A673 (cell line): ENCODE measurements around the gene POLK. TPM values are rescaled to one million over a fixed set of nuclear protein-coding genes. Genes with fewer than 3 reads are reported as not detected.

Experiments used
- BruUV-seq: library from RNA; stranded (reverse); fragments of 400-500 nt; replicated peaks from 2 replicates; lab custom pipeline; 2021; lab: Mats Ljungman, UMichigan
- CTCF ChIA-PET: fragments of 300-600 bp; sonication (Branson Sonifier 250); formaldehyde crosslinking; loops from one replicate; lab custom pipeline; 2022; ENCODE audit warnings: antibody characterized with exemption; lab: Charles Lee
- POLR2A ChIA-PET: fragments of 300-600 bp; sonication (Branson Sonifier 250); formaldehyde crosslinking; loops from one replicate; lab custom pipeline; 2022; ENCODE audit warnings: antibody characterized with exemption; ENCODE audit not compliant: low non-redundant PET; lab: Charles Lee
- DNase-seq: peaks from one replicate; pipeline ENCODE4 v3.0.0-alpha.2; 2015; ENCODE audit warnings: low spot score
- H3K27ac ChIP-seq: fragments of 200-600 bp; sonication (generic); 2 replicates; pipeline ENCODE4 v1.5.1; 2016; ENCODE audit warnings: mixed run types, low read depth, mild to moderate bottlenecking, mixed read lengths, antibody characterized with exemption, low read length; ENCODE audit not compliant: poor library complexity, severe bottlenecking
- H3K27me3 ChIP-seq: fragments of 200-600 bp; sonication (generic); replicated peaks from 2 replicates; pipeline ENCODE4 v1.6.1; 2017; ENCODE audit warnings: mixed run types, low read depth, mild to moderate bottlenecking, mixed read lengths, antibody characterized with exemption, low read length; ENCODE audit not compliant: insufficient read depth, poor library complexity
- H3K36me3 ChIP-seq: fragments of 200-600 bp; sonication (generic); 2 replicates; pipeline ENCODE4 v1.6.1; 2016; ENCODE audit warnings: mixed run types, mild to moderate bottlenecking, mixed read lengths, antibody characterized with exemption, low read length; ENCODE audit not compliant: insufficient read depth, poor library complexity, severe bottlenecking
- H3K4me1 ChIP-seq: fragments of 200-600 bp; sonication (generic); 2 replicates; pipeline ENCODE4 v1.6.1; 2017; ENCODE audit warnings: mixed run types, mild to moderate bottlenecking, mixed read lengths, antibody characterized with exemption, low read length; ENCODE audit not compliant: insufficient read depth, poor library complexity, severe bottlenecking
- H3K4me3 ChIP-seq: fragments of 200-600 bp; sonication (generic); 2 replicates; pipeline ENCODE4 v1.5.1; 2016; ENCODE audit warnings: low read depth, mixed run types, mild to moderate bottlenecking, mixed read lengths, low read length; ENCODE audit not compliant: poor library complexity, severe bottlenecking
- H3K9me3 ChIP-seq: fragments of 200-600 bp; sonication (generic); 2 replicates; pipeline ENCODE4 v1.6.1; 2016; ENCODE audit warnings: mixed run types, low read depth, mild to moderate bottlenecking, mixed read lengths, antibody characterized with exemption, low read length; ENCODE audit not compliant: poor library complexity, severe bottlenecking
- EZH2 ChIP-seq: fragments of 200-600 bp; sonication (generic); IDR thresholded peaks from 2 replicates; pipeline ENCODE4 v1.6.1; 2017; ENCODE audit warnings: borderline replicate concordance, low read depth, mild to moderate bottlenecking, mixed read lengths, antibody characterized with exemption, low read length; ENCODE audit not compliant: poor library complexity, severe bottlenecking
- intact Hi-C: fragments of 100-400 bp; cut with micrococcal nuclease; formaldehyde crosslinking; loops from one replicate; pipeline ENCODE4 v1.10.0; 2022; ENCODE audit not compliant: unreplicated experiment
- total RNA-seq: library from RNA; stranded (reverse); gene quantifications from 2 replicates; pipeline ENCODE4 v1.2.3, GENCODE V29; 2021
- TF ChIP-seq, protein P1 (sequence below): fragments of 300-800, 200-600 bp; sonication (generic); conservative IDR thresholded peaks from 2 replicates; pipeline ENCODE4 v1.5.1; 2017; ENCODE audit warnings: low read depth, mild to moderate bottlenecking, antibody characterized with exemption, low read length, moderate library complexity, mixed read lengths

Gene POLK
- total RNA-seq, 1 experiment from 2014 or later: 23.2 TPM

DNA sequence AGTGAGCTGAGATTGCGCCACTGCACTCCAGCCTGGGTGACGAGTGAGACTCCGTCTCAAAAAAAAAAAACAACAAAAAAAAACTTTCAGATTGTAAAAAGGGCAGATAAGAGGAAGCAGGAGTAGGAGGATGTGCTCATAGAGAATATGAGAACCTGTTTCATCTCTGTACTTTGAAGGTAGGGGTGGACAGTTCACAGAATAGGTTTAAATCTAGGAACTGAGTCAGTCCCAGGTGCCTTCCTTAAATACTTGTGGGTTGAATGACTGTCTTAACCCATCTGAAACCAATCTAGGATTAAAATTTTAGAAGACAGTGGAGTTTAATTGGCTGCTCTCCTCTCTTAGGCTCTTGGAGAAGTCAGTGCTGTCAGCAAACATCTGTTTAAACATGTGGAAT lies 12.4 kb downstream of the POLK start:
- BruUV-seq: no TSS peak
- no peak overlapping the region for H3K4me3 ChIP-seq
- intact Hi-C loops: no loop called here
- H3K9me3 ChIP-seq: peaks cover 28% of the 10 kb centered on the region
- no peak overlapping the region for H3K27ac ChIP-seq
- H3K27me3 ChIP-seq: no peaks in the 10 kb centered on the region
- H3K36me3 ChIP-seq: peaks cover 18% of the 10 kb centered on the region
- DNase-seq: no peak
- TF ChIP-seq, protein P1, sequence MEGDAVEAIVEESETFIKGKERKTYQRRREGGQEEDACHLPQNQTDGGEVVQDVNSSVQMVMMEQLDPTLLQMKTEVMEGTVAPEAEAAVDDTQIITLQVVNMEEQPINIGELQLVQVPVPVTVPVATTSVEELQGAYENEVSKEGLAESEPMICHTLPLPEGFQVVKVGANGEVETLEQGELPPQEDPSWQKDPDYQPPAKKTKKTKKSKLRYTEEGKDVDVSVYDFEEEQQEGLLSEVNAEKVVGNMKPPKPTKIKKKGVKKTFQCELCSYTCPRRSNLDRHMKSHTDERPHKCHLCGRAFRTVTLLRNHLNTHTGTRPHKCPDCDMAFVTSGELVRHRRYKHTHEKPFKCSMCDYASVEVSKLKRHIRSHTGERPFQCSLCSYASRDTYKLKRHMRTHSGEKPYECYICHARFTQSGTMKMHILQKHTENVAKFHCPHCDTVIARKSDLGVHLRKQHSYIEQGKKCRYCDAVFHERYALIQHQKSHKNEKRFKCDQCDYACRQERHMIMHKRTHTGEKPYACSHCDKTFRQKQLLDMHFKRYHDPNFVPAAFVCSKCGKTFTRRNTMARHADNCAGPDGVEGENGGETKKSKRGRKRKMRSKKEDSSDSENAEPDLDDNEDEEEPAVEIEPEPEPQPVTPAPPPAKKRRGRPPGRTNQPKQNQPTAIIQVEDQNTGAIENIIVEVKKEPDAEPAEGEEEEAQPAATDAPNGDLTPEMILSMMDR: no peak
- TF ChIP-seq EZH2: no peak
- POLR2A ChIA-PET: no interaction called here
- CTCF ChIA-PET: no interaction called here
- H3K4me1 ChIP-seq: no peaks in the 10 kb centered on the region

DNA sequence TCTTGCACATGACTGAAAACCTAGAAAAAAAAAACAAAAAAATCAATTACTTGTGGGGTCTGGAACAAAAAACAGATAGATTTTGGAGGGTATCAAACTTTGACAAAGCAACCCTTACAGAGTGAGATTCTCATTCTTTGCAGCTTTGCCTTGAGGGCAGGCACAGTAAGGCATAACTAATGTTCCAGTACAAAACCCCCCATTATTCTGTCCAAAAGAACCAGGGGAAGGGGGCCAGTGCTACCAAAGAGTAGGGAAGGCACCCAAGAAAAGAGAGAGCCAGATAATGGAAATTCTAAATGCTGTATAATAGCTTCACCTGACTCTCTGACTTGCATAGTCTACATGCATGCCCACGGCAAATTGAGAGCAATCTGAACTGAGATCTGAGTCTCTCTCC lies 12.9 kb downstream of the POLK start:
- ChIA-PET CTCF (no interaction called here), POLR2A (no interaction called here)
- no TSS peak for BruUV-seq

DNA sequence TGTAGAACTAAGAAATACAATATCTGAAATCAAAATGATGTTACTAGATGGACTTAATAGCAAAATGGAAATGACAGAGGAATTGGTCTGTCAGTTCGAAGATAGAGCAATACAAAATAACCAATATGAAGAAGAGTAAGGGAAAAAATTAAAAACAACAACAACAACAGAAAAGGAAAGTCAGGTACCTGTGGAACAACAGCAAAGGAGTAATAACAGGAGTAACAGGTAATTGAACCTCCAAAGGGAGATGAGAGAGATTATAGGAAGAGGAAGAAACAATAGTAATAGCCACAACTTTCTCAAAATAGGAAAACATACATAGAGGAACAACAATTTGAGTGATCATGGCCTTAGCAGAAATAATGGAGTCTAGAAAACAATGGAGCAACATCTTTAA lies 13.7 kb downstream of the POLK start:
- Histone ChIP-seq H3K4me1 (no peaks in the 10 kb centered on the region), H3K27ac (no peak overlapping the region), H3K27me3 (no peaks in the 10 kb centered on the region), H3K9me3 (peaks cover 19% of the 10 kb centered on the region), H3K4me3 (no peak overlapping the region), H3K36me3 (peaks cover 10% of the 10 kb centered on the region)
- ChIA-PET POLR2A (no interaction called here), CTCF (no interaction called here)
- intact Hi-C loops: no loop called here
- no TSS peak for BruUV-seq
- TF ChIP-seq EZH2: no peak
- TF ChIP-seq, protein P1: no peak
- DNase-seq: no peak

More for the DNA sequence above, 12.9 kb downstream of the POLK start:
- Histone ChIP-seq H3K27ac (no peak overlapping the region), H3K9me3 (peaks cover 27% of the 10 kb centered on the region), H3K4me3 (no peak overlapping the region), H3K27me3 (no peaks in the 10 kb centered on the region), H3K4me1 (no peaks in the 10 kb centered on the region), H3K36me3 (peaks cover 18% of the 10 kb centered on the region)
- DNase-seq: no peak
- intact Hi-C loops: no loop called here
- TF ChIP-seq, protein P1: no peak
- TF ChIP-seq EZH2: no peak
